Measurements from ENCODE around the gene CAMSAP1.

CAMSAP1 gene

DNA sequence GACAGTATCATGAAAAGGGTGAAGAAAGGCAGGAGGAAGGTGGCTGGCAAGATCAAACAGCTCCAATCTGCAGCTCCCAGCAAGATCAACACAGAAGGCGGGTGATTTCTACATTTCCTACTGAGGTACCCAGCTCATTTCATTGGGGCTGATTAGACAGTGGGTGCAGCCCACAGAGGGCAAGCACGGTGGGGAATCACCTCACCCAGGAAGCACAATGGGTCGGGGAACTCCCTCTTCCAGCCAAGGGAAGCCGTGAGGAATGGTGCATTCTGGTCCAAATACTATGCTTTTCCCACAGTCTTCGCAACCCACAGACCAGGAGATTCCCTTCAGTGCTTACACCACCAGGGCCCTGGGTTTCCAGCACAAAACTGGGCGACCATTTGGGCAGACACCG lies 66.8 kb downstream of the CAMSAP1 start:
- no peak for DNase-seq (ENCODE audit: low read depth in 1 of 2, low spot score in 1 of 2)

DNA sequence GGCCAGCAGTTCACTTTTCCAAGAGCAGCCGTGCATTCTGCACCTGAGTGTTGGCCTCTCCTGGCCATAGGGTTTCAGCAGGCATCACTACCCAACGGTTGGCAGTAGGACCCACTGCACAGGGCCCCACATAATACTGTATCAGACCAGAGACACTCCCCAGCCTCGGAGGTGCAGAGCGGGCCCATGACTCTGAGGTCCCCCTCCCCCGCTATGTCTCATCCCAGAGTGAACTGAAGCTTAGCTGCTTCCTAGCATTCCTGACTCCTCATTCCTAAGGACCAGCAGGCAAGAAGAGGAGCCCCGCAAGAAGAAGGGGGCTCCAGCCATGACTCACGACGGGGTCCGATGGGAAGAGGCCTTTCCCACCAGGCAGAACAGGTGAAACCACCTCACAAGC lies 67.2 kb downstream of the CAMSAP1 start:
- no peak for DNase-seq (ENCODE audit: low read depth in 1 of 2, low spot score in 1 of 2)

DNA sequence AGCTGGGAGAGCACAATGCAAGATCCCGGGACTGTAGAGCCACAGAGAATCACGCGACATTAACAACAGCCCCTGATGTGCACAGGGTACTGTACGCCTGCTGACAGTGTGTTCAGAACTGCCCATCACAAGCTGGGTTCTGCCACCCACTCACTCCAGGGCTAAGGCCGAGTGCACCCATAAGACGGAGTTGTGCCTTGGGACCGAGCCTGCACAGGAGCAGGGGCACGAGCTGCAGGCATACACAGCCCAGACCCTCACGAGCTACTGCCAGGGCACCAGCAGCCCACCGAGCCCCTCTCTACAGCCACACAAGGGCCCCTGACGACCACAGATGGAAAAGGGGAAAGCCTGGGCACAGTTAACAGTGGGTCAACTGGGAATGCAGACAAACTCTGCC lies 67.8 kb downstream of the CAMSAP1 start:
- DNase-seq (ENCODE audit: low read depth in 1 of 2, low spot score in 1 of 2) = no peak

- DNase-seq (ENCODE audit: low read depth in 1 of 2, low spot score in 1 of 2) = no peak
Observed at GRCh38 chr9:135835131-135835530, 72.2 kb downstream of the CAMSAP1 start.

DNA sequence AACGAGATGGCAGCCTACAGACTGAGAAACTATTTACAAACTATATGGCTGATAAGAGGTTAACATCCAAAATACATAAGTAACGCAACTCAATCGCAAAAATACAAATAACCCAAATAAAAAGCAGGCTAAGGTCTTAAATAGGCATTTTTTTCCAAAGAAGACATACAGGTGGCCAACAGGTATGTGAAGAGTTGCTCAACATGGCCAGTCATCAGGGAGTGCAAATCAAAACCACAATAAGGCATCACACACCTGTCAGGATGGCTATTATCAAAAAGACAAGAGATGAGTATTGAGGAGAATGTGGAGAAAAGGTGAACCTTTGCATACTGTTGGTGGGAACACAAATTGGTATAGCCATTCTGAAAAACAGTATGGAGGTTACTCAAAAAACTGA lies 73.5 kb downstream of the CAMSAP1 start:
- DNase-seq (ENCODE audit: low read depth in 1 of 2, low spot score in 1 of 2) = no peak

DNA sequence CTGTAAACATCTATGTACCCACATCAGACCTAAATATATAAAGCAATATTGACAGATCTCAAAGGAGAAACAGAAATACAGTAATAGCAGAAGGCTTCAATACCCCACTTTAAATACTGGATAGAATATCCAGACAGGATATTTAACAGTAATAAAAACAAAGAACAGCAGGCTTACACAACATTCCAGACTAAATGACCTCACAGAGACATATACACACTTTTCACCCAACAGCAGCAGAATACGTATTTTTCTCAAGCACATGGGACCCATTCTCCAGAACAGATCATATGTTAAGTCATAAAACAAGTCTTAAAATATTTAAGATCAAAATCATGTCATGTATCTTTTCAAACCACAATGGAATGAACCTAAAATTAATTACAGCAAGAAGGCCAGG lies 76.8 kb downstream of the CAMSAP1 start:
- no peak for DNase-seq (ENCODE audit: low read depth in 1 of 2, low spot score in 1 of 2)

- DNase-seq (ENCODE audit: low read depth in 1 of 2, low spot score in 1 of 2) = no peak
Observed at GRCh38 chr9:135828656-135829055, 78.7 kb downstream of the CAMSAP1 start.

- no peak for DNase-seq (ENCODE audit: low read depth in 1 of 2, low spot score in 1 of 2)
Observed at GRCh38 chr9:135827866-135828580, 79.3 kb downstream of the CAMSAP1 start.

GRCh38 chr9:135827301-135827700 lies 80.0 kb downstream of the CAMSAP1 start:
- no peak for DNase-seq (ENCODE audit: low read depth in 1 of 2, low spot score in 1 of 2)

GRCh38 chr9:135826188-135826545 lies 81.2 kb downstream of the CAMSAP1 start:
- no peak for DNase-seq (ENCODE audit: low read depth in 1 of 2, low spot score in 1 of 2)

- no peak for DNase-seq (ENCODE audit: low read depth in 1 of 2, low spot score in 1 of 2)
Observed at GRCh38 chr9:135825435-135826187, 81.7 kb downstream of the CAMSAP1 start.

DNA sequence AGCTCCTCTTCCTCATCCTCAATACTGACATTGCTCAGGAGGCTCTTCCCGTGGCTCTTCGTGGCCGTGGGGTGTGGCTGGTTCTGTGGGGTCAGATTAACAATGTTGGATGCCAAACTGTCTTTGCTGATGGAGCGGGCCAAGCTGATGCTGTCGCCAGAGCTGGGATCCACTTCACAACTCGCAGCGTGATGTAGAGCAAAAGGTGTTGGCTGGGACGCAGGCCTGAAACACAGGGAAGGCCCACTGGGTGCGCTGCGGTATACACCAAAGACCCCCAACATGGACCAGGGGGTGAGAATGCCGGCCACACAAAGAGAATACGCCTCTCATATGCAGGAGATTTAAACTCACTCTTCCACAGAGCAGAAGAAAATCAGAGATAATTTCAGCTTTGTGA lies 84.3 kb downstream of the CAMSAP1 start:
- no peak for DNase-seq (ENCODE audit: low read depth in 1 of 2, low spot score in 1 of 2)

DNA sequence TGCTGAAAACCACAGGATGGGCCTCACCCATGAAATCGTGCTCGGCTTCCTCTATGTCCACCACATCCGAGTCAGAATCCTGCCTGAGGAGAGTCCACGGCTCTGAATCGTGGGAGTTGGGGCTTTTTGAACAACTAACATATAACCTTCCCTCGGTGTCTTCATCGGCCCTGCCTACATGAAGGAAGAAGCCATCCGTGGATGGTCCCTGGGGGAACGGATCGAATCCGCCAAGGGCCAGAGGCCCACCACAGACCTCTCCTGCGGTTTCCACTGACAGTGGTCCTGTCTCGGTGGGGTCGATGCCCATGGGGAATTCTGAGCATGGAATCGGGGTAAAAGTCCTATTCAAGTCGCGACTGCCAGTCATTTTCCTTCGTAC lies 85.0 kb downstream of the CAMSAP1 start:
- no peak for DNase-seq (ENCODE audit: low read depth in 1 of 2, low spot score in 1 of 2)

DNA sequence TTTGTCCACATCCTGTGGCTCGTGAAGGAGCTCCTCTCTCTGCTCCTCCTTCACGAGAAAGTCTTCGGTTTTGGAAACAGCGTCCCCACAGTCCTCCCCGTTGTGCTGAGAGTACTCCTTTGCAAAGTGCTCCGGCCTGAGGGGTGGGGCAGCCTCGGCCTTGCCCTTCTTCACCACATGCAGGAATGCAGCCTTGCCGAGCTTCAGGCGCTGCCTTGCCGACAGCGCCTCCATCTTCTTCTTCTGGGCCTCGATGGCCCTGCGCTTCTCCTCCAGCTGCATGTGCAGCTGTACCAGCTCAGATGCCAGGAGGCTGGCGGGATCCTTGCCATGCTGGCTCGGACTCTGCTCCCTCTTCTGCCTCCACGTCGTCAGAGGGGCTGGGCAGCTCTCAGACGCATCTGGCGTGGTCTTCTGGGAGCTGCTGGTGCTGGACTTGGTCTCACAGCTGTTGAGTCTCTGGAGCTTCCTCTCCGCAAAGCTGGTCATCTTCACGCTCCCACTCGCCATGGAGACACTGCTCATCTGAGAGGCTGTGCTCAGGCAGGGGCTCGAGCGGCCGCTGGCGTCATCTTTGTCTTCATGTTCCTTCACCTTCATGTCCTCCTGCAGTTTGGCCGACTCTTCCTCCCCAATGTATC lies 85.5 kb downstream of the CAMSAP1 start:
- no peak for DNase-seq (ENCODE audit: low read depth in 1 of 2, low spot score in 1 of 2)

DNA sequence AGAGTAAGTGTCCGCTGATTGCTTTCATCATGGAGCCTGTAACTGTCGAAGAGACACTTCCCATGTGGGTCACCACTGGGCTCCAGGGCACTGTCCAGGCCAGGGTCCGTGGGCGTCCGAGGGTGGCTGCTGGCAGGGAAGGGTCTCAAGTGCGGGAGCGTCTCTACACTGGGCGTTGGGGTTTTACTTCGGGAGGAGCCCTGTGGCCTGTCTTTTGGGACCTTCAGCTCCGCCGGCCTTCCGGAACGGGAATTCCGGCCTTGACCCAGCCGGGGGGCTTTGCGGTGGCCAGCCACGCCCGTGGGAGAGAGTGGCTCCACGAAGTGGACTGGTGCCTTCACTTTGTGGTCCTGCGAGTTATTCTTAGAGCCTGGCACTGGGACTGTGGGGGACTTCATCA lies 86.2 kb downstream of the CAMSAP1 start:
- DNase-seq (ENCODE audit: low read depth in 1 of 2, low spot score in 1 of 2) = no peak

DNA sequence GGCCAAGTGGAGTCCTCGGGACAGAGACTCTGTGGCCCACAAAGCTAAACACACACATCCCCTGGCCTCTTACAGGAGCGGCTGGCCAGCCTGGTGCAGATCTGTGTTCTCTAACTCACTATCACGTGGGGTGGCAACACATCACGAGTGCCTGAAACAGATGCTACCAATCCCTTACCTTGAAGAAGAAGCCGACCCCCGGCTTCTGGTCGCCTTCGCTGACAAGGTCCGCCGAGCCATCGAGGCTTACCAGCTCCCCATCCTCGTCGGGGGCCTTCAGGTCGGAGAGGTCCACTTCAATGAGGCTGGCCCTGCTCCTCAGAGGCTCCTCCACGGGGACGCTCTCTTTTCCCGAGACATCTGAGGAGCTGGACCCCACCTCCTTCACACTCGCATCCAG lies 86.7 kb downstream of the CAMSAP1 start:
- no peak for DNase-seq (ENCODE audit: low read depth in 1 of 2, low spot score in 1 of 2)

GRCh38 chr9:135819905-135820304 lies 87.4 kb downstream of the CAMSAP1 start:
- no peak for DNase-seq (ENCODE audit: low read depth in 1 of 2, low spot score in 1 of 2)

GRCh38 chr9:135818718-135819475 lies 88.4 kb downstream of the CAMSAP1 start:
- no peak for DNase-seq (ENCODE audit: low read depth in 1 of 2, low spot score in 1 of 2)

GRCh38 chr9:135817951-135818717 lies 89.2 kb downstream of the CAMSAP1 start:
- no peak for DNase-seq (ENCODE audit: low read depth in 1 of 2, low spot score in 1 of 2)

- DNase-seq (ENCODE audit: low read depth in 1 of 2, low spot score in 1 of 2) = no peak
Observed at GRCh38 chr9:135816651-135816970, 90.7 kb downstream of the CAMSAP1 start.

All from activated CD4-positive, alpha-beta T cell treated with anti-CD3 and anti-CD28 coated beads, Interleukin-2, amount 50 U/mL, for 24 hours (primary cell).